Osteoblast (primary cell): ENCODE measurements around the gene LRP1. TPM values are rescaled to one million over a fixed set of nuclear protein-coding genes. Genes with fewer than 3 reads are reported as not detected.
A peak's percentile ranks its signal among the peaks of the same experiment; 100 is the strongest.

Source experiments
- DNase-seq: peaks from one replicate; pipeline ENCODE4 v3.0.0; 2011; ENCODE audit warnings: low spot score, mixed read lengths; ENCODE audit not compliant: insufficient read length; ENCODE audit errors: missing footprints
- H2AFZ ChIP-seq: 2 replicates; pipeline ENCODE4 v1.6.0; 2011; ENCODE audit warnings: mild to moderate bottlenecking, low read length
- H3K27ac ChIP-seq: 2 replicates; pipeline ENCODE4 v1.5.1; 2011; ENCODE audit warnings: mild to moderate bottlenecking, low read depth, low read length, moderate library complexity
- H3K27me3 ChIP-seq: 2 replicates; pipeline ENCODE4 v1.6.0; 2012; ENCODE audit warnings: mild to moderate bottlenecking, control low read depth, inconsistent platforms, low read length, moderate library complexity; ENCODE audit not compliant: insufficient read depth
- H3K36me3 ChIP-seq: 2 replicates; pipeline ENCODE4 v1.5.1; 2011; ENCODE audit warnings: mild to moderate bottlenecking, low read length, control low read depth, moderate library complexity; ENCODE audit not compliant: insufficient read depth
- H3K4me1 ChIP-seq: 2 replicates; pipeline ENCODE4 v1.5.1; 2011; ENCODE audit warnings: mild to moderate bottlenecking, low read length, control low read depth, moderate library complexity; ENCODE audit not compliant: insufficient read depth
- H3K4me2 ChIP-seq: 2 replicates; pipeline ENCODE4 v1.6.0; 2011; ENCODE audit warnings: mild to moderate bottlenecking, low read length; ENCODE audit not compliant: insufficient read depth
- H3K4me3 ChIP-seq: fragments of 200-600 bp; sonication (generic); 3 replicates; pipeline ENCODE4 v1.5.1; 2012; ENCODE audit warnings: mild to moderate bottlenecking, low read length, inconsistent platforms; ENCODE audit not compliant: insufficient read depth
- H3K79me2 ChIP-seq: 2 replicates; pipeline ENCODE4 v1.6.0; 2012; ENCODE audit warnings: mild to moderate bottlenecking, low read length, control low read depth, inconsistent platforms; ENCODE audit not compliant: insufficient read depth
- H3K9me3 ChIP-seq: 2 replicates; pipeline ENCODE4 v1.5.1; 2011; ENCODE audit warnings: low read depth, low read length, control low read depth
- H4K20me1 ChIP-seq: 2 replicates; pipeline ENCODE4 v1.6.0; 2012; ENCODE audit warnings: mild to moderate bottlenecking, low read length, control low read depth; ENCODE audit not compliant: insufficient read depth
- CTCF ChIP-seq: IDR thresholded peaks from 2 replicates; pipeline ENCODE4 v1.5.1; 2011; ENCODE audit warnings: mild to moderate bottlenecking, low read depth, low read length, moderate library complexity; ENCODE audit errors: extremely low read depth
- total RNA-seq: library from RNA; depleted of rRNA; stranded (reverse); fragments of >200 nt; gene quantifications from 2 replicates; pipeline ENCODE4 v1.2.3, GENCODE V29; 2012

LRP1 gene
- total RNA-seq, 1 donor: 744 TPM

- no peak overlapping the region for H2AFZ ChIP-seq
- peaks cover 34% of the 10 kb centered on the region for H3K36me3 ChIP-seq
- no peak overlapping the region for H3K27ac ChIP-seq
- no peak overlapping the region for H3K4me2 ChIP-seq
- H3K4me1 ChIP-seq: peaks cover 2% of the 10 kb centered on the region
- DNase-seq: peak; percentile 57
- TF ChIP-seq CTCF: no peak
- H3K27me3 ChIP-seq: no peaks in the 10 kb centered on the region
- H3K79me2 ChIP-seq: no peaks in the 10 kb centered on the region
- no peaks in the 10 kb centered on the region for H3K9me3 ChIP-seq
- H4K20me1 ChIP-seq: peaks cover 2% of the 10 kb centered on the region
- H3K4me3 ChIP-seq: no peak overlapping the region
These were observed 126.4 kb downstream of the LRP1 start for GRCh38 chr12:57254506-57255280.

GRCh38 chr12:57255916-57256315, 127.6 kb downstream of the LRP1 start:
- peaks cover 4% of the 10 kb centered on the region for H3K4me1 ChIP-seq
- no peak for TF ChIP-seq CTCF
- peaks cover 3% of the 10 kb centered on the region for H4K20me1 ChIP-seq
- no peak for DNase-seq
- H3K79me2 ChIP-seq: no peaks in the 10 kb centered on the region
- H2AFZ ChIP-seq: no peak overlapping the region
- no peak overlapping the region for H3K4me3 ChIP-seq
- no peaks in the 10 kb centered on the region for H3K27me3 ChIP-seq
- H3K9me3 ChIP-seq: no peaks in the 10 kb centered on the region
- no peak overlapping the region for H3K27ac ChIP-seq
- peaks cover 43% of the 10 kb centered on the region for H3K36me3 ChIP-seq
- no peak overlapping the region for H3K4me2 ChIP-seq

GRCh38 chr12:57258977-57259970, 131.0 kb downstream of the LRP1 start:
- no peak for TF ChIP-seq CTCF
- peak; percentile 71 for DNase-seq
- H4K20me1 ChIP-seq: peaks cover 3% of the 10 kb centered on the region
- H2AFZ ChIP-seq: no peak overlapping the region
- H3K79me2 ChIP-seq: no peaks in the 10 kb centered on the region
- no peaks in the 10 kb centered on the region for H3K9me3 ChIP-seq
- no peak overlapping the region for H3K4me2 ChIP-seq
- no peak overlapping the region for H3K27ac ChIP-seq
- no peaks in the 10 kb centered on the region for H3K27me3 ChIP-seq
- no peak overlapping the region for H3K4me3 ChIP-seq
- peaks cover 55% of the 10 kb centered on the region for H3K36me3 ChIP-seq
- H3K4me1 ChIP-seq: peaks cover 8% of the 10 kb centered on the region

GRCh38 chr12:57260366-57260765, 132.1 kb downstream of the LRP1 start:
- Histone ChIP-seq H3K4me3 (no peak overlapping the region), H3K27ac (no peak overlapping the region), H3K4me2 (no peak overlapping the region), H2AFZ (no peak overlapping the region), H3K36me3 (peaks cover 55% of the 10 kb centered on the region), H3K27me3 (no peaks in the 10 kb centered on the region), H3K9me3 (no peaks in the 10 kb centered on the region), H3K4me1 (peaks cover 8% of the 10 kb centered on the region), H3K79me2 (no peaks in the 10 kb centered on the region), H4K20me1 (peaks cover 3% of the 10 kb centered on the region)
- DNase-seq: no peak
- no peak for TF ChIP-seq CTCF
